NCI-H1417 treated with DMSO at 0.1 percent for 48 hours (cell line): ENCODE results near the gene POLR2H.
A peak's percentile ranks its signal among the peaks of the same experiment; 100 is the strongest.

Experiments used
- DNase-seq: peaks from one replicate; lab custom pipeline; 2025; lab: John Stamatoyannopoulos, UW

Gene POLR2H

GRCh38 chr3:184361532-184361931 is at the start of gene POLR2H, which contains the start of gene CLCN2:
Gene POLR2H, plus strand, starts transcription at chr3:184361710. Its CDS starts 1,783 bp downstream, at chr3:184363493.
Gene CLCN2, minus strand, starts transcription at chr3:184361605. Its CDS starts 126 bp downstream, at chr3:184361479.
- DNase-seq = no peak

DNA sequence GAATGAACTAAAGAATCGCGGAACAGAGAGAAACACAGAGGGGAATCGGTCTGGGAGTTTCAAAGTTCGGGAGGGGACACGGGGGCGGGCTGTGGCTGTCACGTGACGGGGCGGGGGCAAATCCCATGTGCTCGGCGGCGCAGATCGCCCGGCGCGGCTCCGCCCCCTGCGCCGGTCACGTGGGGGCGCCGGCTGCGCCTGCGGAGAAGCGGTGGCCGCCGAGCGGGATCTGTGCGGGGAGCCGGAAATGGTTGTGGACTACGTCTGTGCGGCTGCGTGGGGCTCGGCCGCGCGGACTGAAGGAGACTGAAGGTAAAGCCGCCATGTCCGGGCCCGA is 47.2 kb upstream of the POLR2H start, which contains the start of gene EIF4G1:
Gene EIF4G1, plus strand, starts transcription at position 244 of the 337 bp plus-strand sequence. CDS start 1,191 bp downstream, outside the sequence.
- DNase-seq = peak; percentile 83

- no peak for DNase-seq
Measured at GRCh38 chr3:184314700-184315542, 46.6 kb upstream of the POLR2H start.

DNA sequence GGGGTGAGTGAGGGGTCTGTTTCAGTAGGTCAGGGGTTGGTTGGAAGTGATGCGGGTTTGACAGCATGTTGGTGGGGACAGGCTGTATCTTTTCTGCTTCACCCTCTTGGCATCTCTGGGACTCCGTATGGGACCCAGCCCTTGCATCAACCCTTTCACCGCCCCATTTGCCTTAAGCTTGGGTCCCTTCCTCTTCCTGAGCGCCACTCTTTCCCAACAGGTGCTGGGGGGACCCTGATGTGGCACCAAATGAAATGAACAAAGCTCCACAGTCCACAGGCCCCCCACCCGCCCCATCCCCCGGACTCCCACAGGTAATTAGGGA is 46.0 kb upstream of the POLR2H start:
- DNase-seq = no peak

- DNase-seq = no peak
Measured at GRCh38 chr3:184315871-184316661, 45.4 kb upstream of the POLR2H start.

DNA sequence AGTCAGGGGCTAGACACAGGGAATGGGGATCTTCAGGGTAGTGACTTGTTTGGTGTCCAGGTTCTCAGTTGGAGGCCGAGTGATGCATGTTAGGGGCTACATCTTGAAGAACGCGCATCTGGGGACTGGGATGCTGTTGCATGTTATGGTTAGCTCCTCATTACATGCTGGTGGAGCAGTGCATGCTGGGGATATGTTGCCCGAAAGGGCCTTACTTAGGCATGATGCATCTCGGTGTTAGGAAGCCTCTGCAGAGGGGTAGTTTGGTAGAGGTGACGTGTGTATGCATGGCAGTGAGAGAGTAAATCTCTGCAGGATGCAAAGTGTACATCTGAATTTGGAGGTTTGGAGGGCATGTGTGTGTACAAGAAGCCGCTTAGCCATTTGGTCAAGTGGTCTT is 44.7 kb upstream of the POLR2H start:
- no peak for DNase-seq

DNA sequence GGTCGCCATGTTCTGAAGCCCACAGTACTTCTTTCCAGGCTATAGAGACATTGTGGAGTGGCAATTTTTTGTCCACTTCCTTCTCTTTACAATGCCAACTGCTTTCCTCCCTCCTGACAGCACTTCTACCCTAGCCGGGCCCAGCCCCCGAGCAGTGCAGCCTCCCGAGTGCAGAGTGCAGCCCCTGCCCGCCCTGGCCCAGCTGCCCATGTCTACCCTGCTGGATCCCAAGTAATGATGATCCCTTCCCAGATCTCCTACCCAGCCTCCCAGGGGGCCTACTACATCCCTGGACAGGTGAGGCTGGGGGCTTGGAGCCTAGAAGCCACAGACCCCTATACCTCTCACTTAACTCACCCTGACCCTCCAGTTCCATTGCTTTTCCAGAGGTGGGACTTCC is 44.3 kb upstream of the POLR2H start:
- no peak for DNase-seq

DNA sequence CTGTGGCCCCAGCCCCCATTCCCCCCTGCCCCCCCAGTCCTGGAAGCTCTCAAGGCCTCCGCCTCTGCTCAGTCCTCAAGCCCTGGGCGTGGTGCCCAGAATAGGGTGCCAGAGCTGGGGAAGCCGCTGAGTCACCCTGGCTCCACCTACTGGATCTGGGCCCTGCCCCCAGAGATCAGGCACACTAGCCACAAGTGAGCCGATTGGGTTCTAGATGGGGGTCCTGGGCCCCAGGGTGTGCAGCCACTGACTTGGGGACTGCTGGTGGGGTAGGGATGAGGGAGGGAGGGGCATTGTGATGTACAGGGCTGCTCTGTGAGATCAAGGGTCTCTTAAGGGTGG is 41.4 kb upstream of the POLR2H start:
- DNase-seq = no peak

DNA sequence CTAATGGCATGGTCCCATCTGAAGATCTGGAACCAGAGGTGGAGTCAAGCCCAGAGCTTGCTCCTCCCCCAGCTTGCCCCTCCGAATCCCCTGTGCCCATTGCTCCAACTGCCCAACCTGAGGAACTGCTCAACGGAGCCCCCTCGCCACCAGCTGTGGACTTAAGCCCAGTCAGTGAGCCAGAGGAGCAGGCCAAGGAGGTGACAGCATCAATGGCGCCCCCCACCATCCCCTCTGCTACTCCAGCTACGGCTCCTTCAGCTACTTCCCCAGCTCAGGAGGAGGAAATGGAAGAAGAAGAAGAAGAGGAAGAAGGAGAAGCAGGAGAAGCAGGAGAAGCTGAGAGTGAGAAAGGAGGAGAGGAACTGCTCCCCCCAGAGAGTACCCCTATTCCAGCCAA is 39.8 kb upstream of the POLR2H start:
- no peak for DNase-seq

DNA sequence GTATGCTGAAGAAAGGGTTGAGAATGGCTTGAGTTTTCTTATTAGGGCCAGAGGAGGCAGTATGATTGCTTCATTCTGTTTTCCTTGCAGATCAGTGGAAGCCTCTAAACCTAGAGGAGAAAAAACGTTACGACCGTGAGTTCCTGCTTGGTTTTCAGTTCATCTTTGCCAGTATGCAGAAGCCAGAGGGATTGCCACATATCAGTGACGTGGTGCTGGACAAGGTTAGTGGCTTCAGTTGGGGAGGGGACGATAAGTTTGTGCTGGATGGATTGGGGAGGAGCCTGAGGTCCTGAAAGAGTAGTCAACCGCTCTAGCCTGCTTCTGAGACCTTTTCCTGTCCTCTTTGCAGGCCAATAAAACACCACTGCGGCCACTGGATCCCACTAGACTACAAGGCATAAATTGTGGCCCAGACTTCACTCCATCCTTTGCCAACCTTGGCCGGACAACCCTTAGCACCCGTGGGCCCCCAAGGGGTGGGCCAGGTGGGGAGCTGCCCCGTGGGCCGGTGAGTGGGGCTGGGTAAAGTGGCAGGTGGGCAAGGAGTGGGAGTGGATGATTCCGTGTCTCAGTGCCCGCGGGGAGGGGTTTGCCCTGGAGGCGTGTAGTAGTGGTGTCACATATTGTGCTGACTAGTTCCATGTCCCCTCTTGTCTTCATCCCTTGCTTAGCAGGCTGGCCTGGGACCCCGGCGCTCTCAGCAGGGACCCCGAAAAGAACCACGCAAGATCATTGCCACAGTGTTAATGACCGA is 38.6 kb upstream of the POLR2H start:
- no peak for DNase-seq

GRCh38 chr3:184323696-184324095 is 37.8 kb upstream of the POLR2H start:
- no peak for DNase-seq

DNA sequence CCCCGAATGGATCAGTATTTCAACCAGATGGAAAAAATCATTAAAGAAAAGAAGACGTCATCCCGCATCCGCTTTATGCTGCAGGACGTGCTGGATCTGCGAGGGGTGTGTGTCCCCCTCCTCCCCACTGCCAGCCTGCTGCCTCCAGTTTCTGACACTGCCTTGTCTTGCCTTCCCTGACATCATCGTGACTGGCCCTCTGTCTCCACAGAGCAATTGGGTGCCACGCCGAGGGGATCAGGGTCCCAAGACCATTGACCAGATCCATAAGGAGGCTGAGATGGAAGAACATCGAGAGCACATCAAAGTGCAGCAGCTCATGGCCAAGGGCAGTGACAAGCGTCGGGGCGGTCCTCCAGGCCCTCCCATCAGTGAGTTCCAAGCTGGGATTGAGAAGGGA is 36.2 kb upstream of the POLR2H start:
- DNase-seq = no peak

DNA sequence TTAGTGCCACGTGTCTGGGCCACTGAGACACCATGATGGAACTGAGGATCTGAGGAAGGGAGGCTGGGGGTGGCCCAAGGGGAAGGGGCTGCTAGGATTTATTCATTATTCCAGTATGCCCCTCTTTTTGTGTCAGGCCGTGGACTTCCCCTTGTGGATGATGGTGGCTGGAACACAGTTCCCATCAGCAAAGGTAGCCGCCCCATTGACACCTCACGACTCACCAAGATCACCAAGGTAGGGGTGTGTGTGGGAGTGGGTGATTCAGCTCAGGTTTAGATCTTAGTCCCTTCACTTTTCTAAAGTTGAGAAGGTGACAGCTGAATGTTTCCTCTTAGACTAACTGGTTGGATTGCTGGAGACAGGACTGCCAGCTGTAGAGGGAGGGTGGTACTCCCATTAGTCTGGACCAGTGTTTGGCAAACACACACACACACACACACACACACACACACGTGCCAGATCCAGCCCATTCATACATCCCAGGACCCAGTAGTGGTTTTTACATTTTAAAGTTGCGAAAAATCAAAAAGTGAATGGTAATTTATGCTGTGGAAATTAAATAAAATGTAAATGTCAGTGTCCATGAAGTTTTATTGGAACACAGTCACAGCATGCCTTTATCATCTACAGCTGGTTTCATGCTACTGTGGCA is 35.7 kb upstream of the POLR2H start:
- DNase-seq = no peak

- DNase-seq = no peak
Measured at GRCh38 chr3:184327171-184327570, 34.3 kb upstream of the POLR2H start.

DNA sequence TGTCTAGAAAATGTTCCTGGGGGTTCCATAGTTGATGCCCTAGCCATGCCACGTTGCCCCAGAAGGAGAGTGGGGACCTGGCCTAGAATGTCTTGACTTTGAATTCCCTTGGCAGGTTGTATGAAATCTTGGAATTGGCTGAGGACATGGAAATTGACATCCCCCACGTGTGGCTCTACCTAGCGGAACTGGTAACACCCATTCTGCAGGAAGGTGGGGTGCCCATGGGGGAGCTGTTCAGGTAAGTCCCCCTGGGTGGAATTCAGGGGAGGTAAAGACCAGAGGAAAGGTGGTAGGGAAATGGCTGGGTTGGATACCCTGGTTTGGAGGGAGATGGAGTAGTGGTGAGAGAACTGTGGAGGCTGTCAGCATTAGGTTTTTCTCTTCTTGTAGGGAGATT is 33.0 kb upstream of the POLR2H start:
- no peak for DNase-seq

DNA sequence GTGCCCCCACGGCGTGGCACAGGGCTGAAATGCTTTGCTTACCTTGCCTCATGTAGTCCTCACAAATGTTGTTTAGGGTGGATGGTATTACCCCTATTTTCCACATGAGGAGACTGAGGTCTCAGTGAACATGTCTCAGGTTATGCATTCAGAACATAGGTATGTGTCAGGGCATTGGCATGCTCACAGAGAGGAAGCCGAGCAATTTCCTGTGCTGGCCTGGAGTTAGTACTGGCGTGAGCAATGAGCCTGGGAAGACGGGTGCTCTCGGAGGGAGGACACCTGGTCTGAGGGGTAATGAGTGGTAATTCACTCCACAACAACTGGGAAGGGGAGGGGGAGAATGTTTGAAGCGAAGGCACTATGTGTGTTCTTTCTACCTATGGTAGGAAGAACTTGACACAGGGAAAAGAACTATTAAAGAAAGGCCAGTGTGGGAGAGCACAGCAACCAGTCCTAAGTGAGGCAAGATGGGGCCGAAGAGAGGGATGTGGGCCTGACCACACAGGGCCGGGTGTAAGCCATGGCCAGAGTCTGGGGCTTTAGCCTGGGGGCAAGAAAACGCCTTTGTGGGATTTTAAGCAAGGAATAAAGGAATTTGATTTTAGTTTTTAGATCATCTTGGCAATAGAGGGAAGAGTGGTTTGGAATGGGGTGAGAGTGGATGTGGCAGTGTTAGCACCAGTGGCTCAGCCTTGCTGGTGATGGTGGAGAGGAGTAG is 29.0 kb upstream of the POLR2H start:
- DNase-seq = no peak

- no peak for DNase-seq
Measured at GRCh38 chr3:184333190-184333589, 28.3 kb upstream of the POLR2H start.

DNA sequence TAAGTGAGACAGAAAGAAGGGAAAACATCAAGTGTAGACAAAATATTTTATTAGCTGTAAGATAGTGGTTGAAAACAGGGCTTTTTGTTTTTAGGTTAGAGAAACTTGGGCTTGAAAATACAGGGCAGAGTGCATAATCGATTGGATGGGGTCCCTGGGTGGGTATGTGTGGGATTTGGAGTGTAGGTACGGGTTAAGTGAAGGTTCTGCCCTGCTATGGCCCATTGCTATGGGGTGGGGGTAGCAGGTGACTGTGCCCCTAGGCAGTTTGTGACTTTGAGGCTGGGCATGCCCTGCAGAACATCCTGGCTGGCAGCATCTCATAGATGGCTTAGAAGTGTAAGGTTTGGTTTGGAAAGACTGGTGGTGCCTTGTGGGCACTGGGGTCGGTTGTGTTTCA is 27.8 kb upstream of the POLR2H start:
- DNase-seq = no peak

GRCh38 chr3:184334470-184335158 is 26.9 kb upstream of the POLR2H start:
- DNase-seq = no peak

DNA sequence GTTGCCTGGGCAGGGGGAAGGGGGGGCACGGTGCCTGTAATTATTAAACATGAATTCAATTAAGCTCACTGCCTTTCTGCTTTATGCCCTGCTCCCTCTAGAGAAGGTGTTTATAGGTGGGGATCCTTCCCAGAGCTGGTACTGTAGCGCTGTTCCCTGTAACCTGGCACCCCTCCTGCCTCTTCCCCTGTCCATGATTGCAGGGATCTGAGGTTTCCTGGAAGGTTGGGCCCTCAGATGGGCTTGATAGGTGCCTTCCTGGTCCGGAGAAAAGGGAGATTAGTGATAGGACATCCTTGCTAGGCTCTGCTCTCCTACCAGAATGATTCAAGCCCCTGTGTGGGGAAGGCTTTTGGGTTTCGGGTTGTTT is 26.2 kb upstream of the POLR2H start:
- no peak for DNase-seq
